SU-DHL-6 (cell line): Measurements from ENCODE around the gene HS3ST3B1.

Source experiments
- H2AFZ ChIP-seq: fragments of 200-600 bp; sonication (generic); 2 replicates; pipeline ENCODE4 v1.6.1; 2014; ENCODE audit warnings: low read depth, mild to moderate bottlenecking, moderate library complexity, mixed read lengths, antibody characterized with exemption, low read length; ENCODE audit not compliant: severe bottlenecking
- H3F3A ChIP-seq: fragments of 200-600 bp; shearing (Covaris generic); 2 replicates; pipeline ENCODE4 v1.6.0; 2016; ENCODE audit warnings: antibody characterized with exemption, mild to moderate bottlenecking; ENCODE audit not compliant: insufficient read depth
- H3K27ac ChIP-seq: fragments of 200-600 bp; sonication (generic); 2 replicates; pipeline ENCODE4 v1.5.1; 2016; ENCODE audit warnings: low read depth, mild to moderate bottlenecking, low read length, moderate library complexity, mixed read lengths
- H3K27me3 ChIP-seq: fragments of 200-600 bp; sonication (generic), shearing (Covaris generic); 2 replicates; pipeline ENCODE4 v1.6.0; 2014; ENCODE audit warnings: mild to moderate bottlenecking, low read length
- H3K36me3 ChIP-seq: fragments of 200-600 bp; sonication (generic); 2 replicates; pipeline ENCODE4 v1.6.1; 2014; ENCODE audit warnings: mild to moderate bottlenecking, low read length, mixed read lengths
- H3K4me2 ChIP-seq: fragments of 300-600, 200-600 bp; shearing (Covaris generic), sonication (generic); 2 replicates; pipeline ENCODE4 v1.6.0; 2014; ENCODE audit warnings: low read length, low read depth, mild to moderate bottlenecking; ENCODE audit not compliant: poor library complexity, severe bottlenecking
- H3K4me3 ChIP-seq: fragments of 200-600 bp; sonication (generic); 2 replicates; pipeline ENCODE4 v1.5.1; 2014; ENCODE audit warnings: antibody characterized with exemption, low read length, mild to moderate bottlenecking, mixed read lengths; ENCODE audit not compliant: insufficient read depth, poor library complexity, severe bottlenecking
- H3K79me2 ChIP-seq: fragments of 200-600 bp; sonication (generic); 2 replicates; pipeline ENCODE4 v1.6.1; 2014; ENCODE audit warnings: mild to moderate bottlenecking, low read length, moderate library complexity; ENCODE audit not compliant: insufficient read depth
- H3K9ac ChIP-seq: fragments of 200-600 bp; sonication (generic); 2 replicates; pipeline ENCODE4 v1.7.0; 2014; ENCODE audit warnings: mild to moderate bottlenecking, low read length
- H3K9me2 ChIP-seq: fragments of 200-600 bp; sonication (generic); replicated peaks from 2 replicates; pipeline ENCODE4 v1.6.1; 2014; ENCODE audit warnings: low read length; ENCODE audit not compliant: insufficient read depth
- H3K9me3 ChIP-seq: fragments of 200-600 bp; sonication (generic); 2 replicates; pipeline ENCODE4 v1.6.1; 2014; ENCODE audit warnings: low read length, mixed read lengths; ENCODE audit not compliant: insufficient read depth
- H4K20me1 ChIP-seq: fragments of 200-600 bp; sonication (generic); 2 replicates; pipeline ENCODE4 v1.6.1; 2014; ENCODE audit warnings: low read depth, mild to moderate bottlenecking, antibody characterized with exemption, low read length, moderate library complexity, mixed read lengths
- EZH2phosphoT487 ChIP-seq: fragments of 200-600 bp; sonication (generic), shearing (Covaris generic); conservative IDR thresholded peaks from 2 replicates; pipeline ENCODE4 v1.6.1; 2018; ENCODE audit warnings: mild to moderate bottlenecking, antibody characterized with exemption, low read length, moderate library complexity, mixed read lengths
- TF ChIP-seq, protein P1 (sequence below): fragments of 200-600 bp; sonication (generic); IDR thresholded peaks from one replicate; pipeline ENCODE4 v1.5.1; 2017; ENCODE audit warnings: antibody characterized with exemption, mild to moderate bottlenecking, low read length, moderate library complexity; ENCODE audit not compliant: insufficient read depth, poor library complexity, severe bottlenecking

HS3ST3B1 gene

DNA sequence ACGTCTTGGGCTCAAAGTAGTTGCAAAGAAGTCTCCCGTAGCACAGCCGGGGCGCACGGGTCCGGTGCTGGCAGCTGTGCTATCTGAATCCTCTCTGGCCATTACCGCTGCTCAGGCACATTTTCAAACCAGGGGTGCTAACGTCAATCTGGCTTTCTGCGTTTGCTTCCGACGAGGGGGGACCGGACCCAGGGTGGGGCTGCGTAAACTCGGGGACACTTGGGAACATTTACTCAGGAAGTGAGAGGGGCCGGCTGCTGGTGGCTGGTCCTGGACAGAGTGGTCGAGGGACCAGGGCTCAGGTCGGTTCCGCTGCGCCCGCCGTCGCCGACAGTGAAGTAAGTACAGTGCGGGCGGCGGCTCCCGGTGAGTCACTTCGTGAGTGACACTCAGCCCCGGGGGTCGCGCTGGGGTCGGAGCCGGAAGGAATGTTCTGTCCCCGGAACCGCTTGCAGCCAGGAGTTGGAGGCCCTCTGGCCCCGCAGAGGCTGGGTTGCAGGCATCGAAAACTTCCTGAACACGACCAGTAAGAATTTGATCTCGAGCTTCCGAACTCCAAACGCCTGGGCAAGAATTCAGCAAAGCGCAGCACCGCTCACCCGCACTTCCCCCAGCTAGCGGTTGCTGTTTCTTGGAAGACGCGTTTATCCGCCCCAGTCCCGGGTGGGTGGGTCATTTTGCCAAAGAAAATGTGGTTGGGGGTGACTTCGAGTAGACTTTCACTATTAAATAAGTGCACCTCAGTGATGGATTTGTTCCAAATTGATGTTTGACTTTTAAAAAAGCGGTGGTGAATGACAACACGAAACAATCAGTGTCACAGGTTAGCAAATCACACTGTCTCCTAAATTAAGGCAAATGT lies 1.4 kb upstream of the HS3ST3B1 start:
- no peak overlapping the region for H3K4me2 ChIP-seq
- no peak overlapping the region for H3K27ac ChIP-seq
- H3K4me3 ChIP-seq = no peak overlapping the region
- H4K20me1 ChIP-seq = no peaks in the 10 kb centered on the region
- no peaks in the 10 kb centered on the region for H3K9me2 ChIP-seq
- no peaks in the 10 kb centered on the region for H3K27me3 ChIP-seq
- TF ChIP-seq, protein P1, sequence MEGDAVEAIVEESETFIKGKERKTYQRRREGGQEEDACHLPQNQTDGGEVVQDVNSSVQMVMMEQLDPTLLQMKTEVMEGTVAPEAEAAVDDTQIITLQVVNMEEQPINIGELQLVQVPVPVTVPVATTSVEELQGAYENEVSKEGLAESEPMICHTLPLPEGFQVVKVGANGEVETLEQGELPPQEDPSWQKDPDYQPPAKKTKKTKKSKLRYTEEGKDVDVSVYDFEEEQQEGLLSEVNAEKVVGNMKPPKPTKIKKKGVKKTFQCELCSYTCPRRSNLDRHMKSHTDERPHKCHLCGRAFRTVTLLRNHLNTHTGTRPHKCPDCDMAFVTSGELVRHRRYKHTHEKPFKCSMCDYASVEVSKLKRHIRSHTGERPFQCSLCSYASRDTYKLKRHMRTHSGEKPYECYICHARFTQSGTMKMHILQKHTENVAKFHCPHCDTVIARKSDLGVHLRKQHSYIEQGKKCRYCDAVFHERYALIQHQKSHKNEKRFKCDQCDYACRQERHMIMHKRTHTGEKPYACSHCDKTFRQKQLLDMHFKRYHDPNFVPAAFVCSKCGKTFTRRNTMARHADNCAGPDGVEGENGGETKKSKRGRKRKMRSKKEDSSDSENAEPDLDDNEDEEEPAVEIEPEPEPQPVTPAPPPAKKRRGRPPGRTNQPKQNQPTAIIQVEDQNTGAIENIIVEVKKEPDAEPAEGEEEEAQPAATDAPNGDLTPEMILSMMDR = no peak
- no peak for TF ChIP-seq EZH2phosphoT487
- no peaks in the 10 kb centered on the region for H3K9me3 ChIP-seq
- H3K36me3 ChIP-seq = no peaks in the 10 kb centered on the region
- no peaks in the 10 kb centered on the region for H3F3A ChIP-seq
- no peaks in the 10 kb centered on the region for H3K79me2 ChIP-seq
- H2AFZ ChIP-seq = no peak overlapping the region
- no peak overlapping the region for H3K9ac ChIP-seq

DNA sequence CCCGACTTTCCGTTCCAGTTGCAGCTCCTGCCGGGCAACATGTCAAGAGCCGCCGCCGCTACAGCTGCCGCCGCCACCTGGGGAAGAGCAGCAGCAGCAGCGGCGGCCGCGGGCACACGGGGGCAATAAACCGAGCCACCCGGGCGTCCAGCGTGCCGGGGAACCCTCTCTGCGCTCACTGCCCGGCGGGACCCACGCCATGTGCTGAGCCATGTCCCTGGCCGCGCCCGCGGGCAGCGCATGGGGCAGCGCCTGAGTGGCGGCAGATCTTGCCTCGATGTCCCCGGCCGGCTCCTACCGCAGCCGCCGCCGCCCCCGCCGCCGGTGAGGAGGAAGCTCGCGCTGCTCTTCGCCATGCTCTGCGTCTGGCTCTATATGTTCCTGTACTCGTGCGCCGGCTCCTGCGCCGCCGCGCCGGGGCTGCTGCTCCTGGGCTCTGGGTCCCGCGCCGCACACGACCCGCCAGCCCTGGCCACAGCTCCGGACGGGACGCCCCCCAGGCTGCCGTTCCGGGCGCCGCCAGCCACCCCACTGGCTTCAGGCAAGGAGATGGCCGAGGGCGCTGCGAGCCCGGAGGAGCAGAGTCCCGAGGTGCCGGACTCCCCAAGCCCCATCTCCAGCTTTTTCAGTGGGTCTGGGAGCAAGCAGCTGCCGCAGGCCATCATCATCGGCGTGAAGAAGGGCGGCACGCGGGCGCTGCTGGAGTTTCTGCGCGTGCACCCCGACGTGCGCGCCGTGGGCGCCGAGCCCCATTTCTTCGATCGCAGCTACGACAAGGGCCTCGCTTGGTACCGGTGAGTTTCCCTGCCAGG lies 604 bp downstream of the HS3ST3B1 start:
- Histone ChIP-seq H3K27me3 (no peaks in the 10 kb centered on the region), H3F3A (no peaks in the 10 kb centered on the region), H2AFZ (peak overlapping the region; percentile 91), H3K4me2 (peak overlapping the region; percentile 54), H3K9ac (peak overlapping the region; percentile 57), H3K4me3 (peak overlapping the region; percentile 63), H3K9me3 (no peaks in the 10 kb centered on the region), H3K9me2 (no peaks in the 10 kb centered on the region), H4K20me1 (no peaks in the 10 kb centered on the region), H3K79me2 (no peaks in the 10 kb centered on the region), H3K27ac (peak overlapping the region; percentile 51; the same call in 1 of the 2 replicates), H3K36me3 (no peaks in the 10 kb centered on the region)
- TF ChIP-seq EZH2phosphoT487 = no peak
- TF ChIP-seq, protein P1 = no peak

DNA sequence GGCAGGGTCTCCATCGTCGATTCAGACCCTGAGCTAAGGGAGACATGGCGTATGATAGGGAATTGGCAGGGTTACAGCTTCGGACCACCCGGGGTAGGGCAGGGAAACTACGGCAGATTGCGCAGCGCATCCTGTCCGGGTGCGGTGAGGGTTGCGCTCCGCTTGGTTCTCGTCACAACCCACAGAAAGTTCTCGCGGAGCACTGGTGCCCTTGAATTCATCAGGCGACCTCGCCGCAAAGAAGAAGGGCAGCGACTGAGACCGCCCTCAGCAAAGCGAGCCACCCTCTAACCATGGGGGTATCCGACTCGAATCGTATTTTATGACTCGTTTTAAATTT lies 1.2 kb downstream of the HS3ST3B1 start:
- no peaks in the 10 kb centered on the region for H4K20me1 ChIP-seq
- H3K36me3 ChIP-seq = no peaks in the 10 kb centered on the region
- no peaks in the 10 kb centered on the region for H3K79me2 ChIP-seq
- no peaks in the 10 kb centered on the region for H3F3A ChIP-seq
- H3K4me2 ChIP-seq = peak overlapping the region; percentile 54
- H3K27me3 ChIP-seq = no peaks in the 10 kb centered on the region
- TF ChIP-seq, protein P1 = no peak
- TF ChIP-seq EZH2phosphoT487 = no peak
- no peak overlapping the region for H3K27ac ChIP-seq
- no peaks in the 10 kb centered on the region for H3K9me3 ChIP-seq
- peak overlapping the region; percentile 57 for H3K9ac ChIP-seq
- no peaks in the 10 kb centered on the region for H3K9me2 ChIP-seq
- peak overlapping the region; percentile 63 for H3K4me3 ChIP-seq
- peak overlapping the region; percentile 91 for H2AFZ ChIP-seq
